ENCODE results near the gene LHCGR. TPM values are rescaled to one million over a fixed set of nuclear protein-coding genes. Genes with fewer than 3 reads are reported as not detected.
"Not testable (repeated sequence)": the region's sequence is repeated elsewhere in the genome, so short reads cannot be mapped to it uniquely, and the experiment has no call there.

LHCGR gene
- total RNA-seq, 1 donor from 2014 or later: 1.7 TPM

- no peak for DNase-seq (ENCODE audit: low spot score)
Observed at GRCh38 chr2:48747319-48747718, 8.2 kb downstream of the LHCGR start.

DNA sequence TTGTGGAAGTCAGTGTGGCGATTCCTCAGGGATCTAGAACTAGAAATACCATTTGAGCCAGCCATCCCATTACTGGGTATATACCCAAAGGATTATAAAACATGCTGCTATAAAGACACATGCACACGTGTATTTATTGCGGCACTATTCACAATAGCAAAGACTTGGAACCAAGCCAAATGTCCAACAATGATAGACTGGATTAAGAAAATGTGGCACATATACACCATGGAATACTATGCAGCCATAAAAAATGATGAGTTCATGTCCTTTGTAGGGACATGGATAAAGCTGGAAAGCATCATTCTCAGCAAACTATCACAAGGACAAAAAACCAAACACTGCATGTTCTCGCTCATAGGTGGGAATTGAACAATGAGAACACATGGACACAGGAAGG is 16.3 kb downstream of the LHCGR start:
- not testable (repeated sequence) for DNase-seq (ENCODE audit: low spot score)

DNA sequence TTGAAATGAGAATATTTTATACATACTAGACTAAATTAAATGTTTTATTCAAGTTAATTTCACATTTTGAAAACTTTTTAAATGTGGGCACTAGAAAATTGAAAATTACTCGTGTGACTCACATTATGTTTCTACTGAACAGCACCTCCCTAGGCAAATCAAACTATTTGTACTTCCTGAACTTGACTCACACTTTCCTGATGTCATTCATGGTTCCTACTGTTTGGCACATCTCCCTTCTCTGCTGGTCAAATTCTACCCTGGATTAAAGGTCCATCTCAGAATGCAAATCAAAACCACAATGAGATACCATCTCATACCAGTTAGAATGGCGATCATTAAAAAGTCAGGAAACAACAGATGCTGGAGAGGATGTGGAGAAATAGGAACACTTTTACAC is 16.7 kb downstream of the LHCGR start:
- DNase-seq (ENCODE audit: low spot score): no peak

DNA sequence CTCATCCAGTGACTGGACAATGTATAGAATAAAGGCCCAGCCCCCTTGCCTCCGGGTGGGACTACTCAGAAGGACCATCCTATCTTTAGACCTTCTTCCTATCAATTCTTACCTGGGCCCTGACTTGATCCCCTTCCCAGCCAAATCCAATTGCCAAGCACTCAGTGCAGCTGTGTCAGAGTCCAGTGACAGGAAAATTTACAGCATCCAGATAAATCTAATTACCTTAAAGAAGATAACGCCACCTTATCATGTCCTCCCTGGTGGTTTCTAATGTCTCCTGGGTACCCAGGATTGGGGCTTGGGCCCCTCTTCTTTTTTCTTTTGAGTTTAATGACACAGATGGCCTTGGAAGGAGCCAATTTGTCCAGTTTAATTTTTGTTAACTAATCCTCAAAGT is 19.3 kb downstream of the LHCGR start:
- no peak for DNase-seq (ENCODE audit: low spot score)

DNA sequence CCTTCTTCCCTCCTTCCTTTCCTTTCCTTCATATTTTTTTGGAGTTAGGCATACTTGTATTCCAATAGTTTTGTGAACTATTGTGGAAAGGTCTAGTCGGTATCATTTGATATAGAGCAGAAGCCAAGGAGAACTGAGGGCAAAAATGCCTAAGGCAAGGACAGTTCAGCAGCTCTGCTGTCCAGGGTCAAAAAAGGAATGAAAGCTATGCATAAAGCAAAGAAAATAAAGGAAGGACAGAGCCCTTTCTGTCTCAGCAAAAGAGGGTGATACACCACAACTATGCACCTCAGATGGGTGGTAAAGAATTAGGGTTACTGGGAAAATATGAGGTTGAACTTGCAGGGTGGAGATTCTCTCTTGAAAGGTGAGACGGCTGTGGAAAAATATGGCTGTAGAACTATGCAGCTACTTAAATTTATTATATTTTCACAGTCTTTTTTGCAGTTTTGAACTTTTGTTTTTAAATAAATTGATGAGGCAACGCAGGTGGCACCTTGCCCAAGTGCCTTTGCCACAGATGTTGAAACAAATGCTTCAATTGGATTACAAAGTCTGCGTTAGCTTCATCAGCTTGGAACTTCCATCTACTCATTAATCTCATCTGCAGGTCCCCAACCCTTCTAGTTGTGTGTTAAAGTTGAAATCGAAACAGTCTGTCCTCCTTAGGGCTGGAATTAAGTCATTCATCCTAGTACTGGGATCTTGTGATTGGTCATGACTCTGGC is 20.8 kb downstream of the LHCGR start:
- no peak for DNase-seq (ENCODE audit: low spot score)

GRCh38 chr2:48733067-48733503 is 22.4 kb downstream of the LHCGR start:
- no peak for DNase-seq (ENCODE audit: low spot score)

DNA sequence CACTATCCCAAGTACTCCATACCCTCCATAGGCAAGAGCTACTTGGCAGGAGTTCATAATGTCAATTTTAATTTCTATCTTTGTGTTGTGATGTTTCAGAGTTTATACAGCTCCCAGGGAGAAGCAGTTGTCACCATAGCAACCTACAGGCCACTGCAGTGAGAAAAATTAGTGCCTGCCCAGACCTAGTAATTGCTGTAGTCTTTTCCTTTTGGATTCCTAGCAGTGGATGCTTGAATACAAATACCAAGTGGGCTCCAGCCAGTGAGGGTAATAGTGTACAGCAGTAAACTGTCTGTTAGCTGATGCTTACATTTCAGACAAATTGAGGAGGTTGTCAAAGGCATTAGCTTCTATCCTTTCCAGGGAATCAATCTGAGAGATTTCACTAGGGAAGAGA is 26.7 kb downstream of the LHCGR start:
- no peak for DNase-seq (ENCODE audit: low spot score)

DNA sequence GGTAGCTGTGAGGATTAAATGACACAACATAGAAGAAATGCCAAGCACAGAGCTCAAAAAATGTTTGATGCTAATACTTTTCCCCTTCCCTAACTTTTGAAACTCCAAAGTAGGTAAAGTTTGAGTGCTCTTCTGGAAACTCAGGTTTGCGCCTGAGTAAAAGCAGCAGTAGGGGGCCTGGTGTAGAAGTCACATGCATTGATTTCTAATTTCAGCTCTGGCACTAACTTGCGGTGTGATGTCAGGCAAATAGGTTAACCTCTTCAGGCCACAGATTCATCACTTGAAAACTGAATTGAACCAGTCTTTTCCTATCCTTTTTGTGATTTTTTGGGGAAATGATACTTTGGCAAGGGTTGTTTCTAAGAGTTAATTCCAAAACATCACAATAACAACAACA is 27.2 kb downstream of the LHCGR start:
- no peak for DNase-seq (ENCODE audit: low spot score)

DNA sequence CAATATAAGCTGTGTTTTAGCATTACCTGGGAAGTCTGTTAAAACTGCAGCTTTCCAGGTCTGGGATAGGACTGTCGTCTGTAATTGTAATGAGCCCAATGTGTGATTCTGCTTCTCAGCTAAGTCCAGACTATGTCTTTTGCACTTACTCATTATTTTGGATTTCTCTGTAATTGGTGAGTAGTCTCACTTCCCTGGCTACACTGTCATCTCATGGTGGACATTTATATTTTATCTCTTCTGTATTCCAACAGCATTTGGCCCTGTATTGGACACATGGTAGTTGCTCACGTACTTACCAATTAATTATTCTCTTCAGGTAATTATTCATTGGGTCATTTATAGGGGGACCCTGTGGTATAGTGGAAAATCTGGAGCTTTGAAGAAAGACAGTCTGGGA is 28.0 kb downstream of the LHCGR start:
- no peak for DNase-seq (ENCODE audit: low spot score)

DNA sequence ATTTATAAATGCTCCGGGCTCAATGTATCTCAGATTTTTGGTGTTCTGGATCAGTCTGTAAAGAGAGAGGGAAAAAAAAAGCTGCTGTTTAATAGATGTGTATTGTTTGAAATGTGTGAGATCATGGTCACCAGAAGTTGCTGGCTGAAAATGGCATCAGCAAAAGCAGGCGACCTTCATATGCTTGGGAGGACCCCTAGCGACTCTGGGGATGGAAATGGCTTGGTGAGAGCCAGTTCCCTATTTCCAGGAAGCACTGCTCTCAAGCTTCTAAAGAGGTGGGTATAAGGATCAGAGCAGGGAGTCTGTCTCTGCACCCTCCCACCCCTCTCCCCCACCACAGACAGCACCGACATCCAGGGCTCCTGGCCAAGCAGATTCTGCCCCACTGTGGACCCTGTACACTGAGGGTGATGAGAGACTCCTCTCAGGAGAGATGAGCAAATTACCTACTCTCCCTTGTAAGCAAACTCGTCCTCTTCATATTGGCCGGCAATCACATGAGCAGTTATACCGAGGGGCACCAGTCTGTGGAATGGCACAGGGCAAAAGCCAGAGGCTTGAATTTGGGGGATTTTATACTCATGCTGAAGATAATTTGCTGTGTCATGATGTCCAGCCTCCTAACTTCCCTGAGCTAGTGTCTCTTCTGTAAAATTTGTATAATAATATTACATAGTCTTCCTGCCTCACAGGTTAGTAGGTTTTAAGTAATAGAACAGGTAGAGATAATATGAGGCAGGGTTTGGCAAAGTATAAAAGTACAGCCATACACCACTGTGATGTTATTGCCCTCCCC is 29.6 kb downstream of the LHCGR start:
- DNase-seq (ENCODE audit: low spot score): no peak

DNA sequence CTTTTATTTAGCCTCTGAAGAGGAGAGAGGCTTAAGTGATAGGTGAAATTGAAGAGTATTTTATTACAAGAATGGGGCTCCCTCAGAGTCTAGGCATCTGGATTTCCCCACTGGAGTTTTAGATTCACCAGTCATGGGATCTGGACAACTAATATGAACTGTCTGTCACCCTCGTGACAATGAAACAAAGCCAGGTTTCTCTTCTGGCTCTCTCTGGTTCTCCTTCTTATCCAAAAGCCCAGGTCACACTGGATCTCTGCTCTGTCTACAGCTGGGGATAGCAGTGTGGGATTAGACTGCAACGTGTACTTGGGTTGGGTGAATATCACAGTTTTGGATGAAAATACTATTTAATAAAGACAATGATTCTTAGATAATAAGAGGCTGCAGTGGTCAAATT is 31.2 kb downstream of the LHCGR start:
- no peak for DNase-seq (ENCODE audit: low spot score)

GRCh38 chr2:48723129-48723528 is 32.4 kb downstream of the LHCGR start:
- no peak for DNase-seq (ENCODE audit: low spot score)

GRCh38 chr2:48722391-48722790 is 33.1 kb downstream of the LHCGR start:
- no peak for DNase-seq (ENCODE audit: low spot score)

DNA sequence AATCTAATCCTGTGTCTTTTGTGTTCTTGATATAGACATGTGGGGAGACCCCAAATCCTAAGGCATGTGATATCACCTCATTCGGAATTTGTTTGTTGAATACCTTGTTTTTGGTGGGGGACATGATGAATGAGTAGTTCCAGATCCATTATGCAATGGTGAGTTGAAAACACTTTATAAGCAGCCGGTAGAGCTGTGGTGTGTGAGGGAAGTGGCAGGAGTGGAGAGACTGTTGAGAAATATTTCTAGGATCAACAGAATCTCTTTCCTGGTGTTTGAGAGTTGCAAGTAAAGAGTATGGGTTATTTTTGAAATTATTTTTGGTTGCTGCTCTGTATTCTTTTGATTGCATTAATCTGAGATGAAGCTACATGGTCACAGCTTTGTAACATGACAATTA is 34.4 kb downstream of the LHCGR start:
- DNase-seq (ENCODE audit: low spot score): no peak

GRCh38 chr2:48719480-48720177 is 35.9 kb downstream of the LHCGR start:
- no peak for DNase-seq (ENCODE audit: low spot score)

DNA sequence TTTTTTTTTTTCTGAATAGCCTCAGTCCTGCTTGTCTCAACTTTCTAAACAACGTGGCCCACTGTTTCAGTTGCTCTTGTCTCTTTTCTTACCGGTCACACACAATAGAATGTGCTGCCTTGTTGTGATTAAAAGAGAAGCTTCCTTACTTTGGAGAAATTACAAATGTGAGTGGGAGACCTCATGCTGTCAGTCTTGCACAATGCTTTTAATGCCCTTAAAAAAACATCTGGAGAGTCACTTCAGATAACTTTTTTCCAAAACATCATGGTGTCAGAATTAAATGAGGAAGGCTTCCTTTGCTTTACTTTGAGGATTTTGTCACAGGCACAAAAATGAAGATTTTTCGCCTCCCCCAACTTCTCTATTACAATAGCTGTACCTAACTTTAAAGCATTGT is 37.7 kb downstream of the LHCGR start:
- DNase-seq (ENCODE audit: low spot score): no peak

GRCh38 chr2:48715956-48716355 is 39.6 kb downstream of the LHCGR start:
- no peak for DNase-seq (ENCODE audit: low spot score)

DNA sequence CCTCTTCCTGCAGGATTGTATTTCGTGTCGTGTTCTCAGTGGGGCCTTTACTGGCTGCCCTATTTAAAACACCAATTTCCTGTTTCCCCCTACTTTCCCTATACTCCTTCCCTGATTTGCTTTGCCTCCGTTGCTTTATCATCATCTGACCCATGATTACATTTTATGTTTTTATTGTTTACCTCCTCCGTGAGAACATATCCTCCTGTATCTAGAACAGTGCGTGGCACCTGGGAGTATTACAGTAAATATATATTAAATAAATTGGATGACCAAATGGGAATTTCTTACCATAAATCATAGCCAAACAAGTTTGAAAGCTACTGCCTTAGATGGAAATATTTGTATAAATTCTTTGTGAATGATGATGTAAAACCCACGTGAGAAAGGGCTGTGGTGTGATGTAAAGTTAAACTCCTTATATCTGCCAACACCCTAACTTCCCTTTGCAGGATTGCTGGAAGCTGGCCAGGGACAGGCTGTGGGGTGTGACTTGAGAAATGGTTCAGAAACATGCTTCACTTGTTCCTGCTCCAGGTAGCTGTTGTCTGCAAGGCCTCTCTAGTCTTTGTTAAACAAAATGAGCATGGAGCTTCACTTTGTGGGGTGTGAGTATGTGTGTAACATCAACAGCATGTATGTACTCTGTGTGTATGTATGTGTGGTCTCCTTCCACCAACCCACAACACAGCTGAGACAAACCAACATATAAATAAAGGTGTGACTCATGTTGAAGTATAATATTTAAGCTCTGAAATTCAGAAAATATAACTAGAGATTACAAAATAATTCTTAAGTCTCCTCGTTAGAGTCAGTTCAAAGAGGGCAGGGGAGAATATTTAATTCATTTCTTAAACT is 40.3 kb downstream of the LHCGR start:
- DNase-seq (ENCODE audit: low spot score): no peak

DNA sequence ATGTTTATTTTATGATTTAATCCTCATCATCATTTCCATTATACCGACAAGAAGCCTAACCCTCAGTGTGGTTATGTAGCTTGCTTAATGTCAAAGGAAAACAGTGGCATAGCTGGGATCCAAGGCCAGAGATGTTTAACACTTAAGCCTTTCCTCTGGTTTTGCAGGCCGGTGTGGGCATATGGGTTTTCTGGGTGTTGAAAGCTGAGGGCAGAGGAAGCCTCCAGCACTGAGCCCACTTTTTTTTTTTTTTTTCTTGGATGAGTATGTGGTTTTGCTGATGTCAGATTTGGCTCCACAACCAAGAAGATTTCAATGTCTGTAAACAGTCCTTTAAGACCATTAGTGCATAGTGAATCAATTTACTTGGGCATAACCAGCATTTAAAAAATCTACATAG is 41.3 kb downstream of the LHCGR start:
- DNase-seq (ENCODE audit: low spot score): no peak

DNA sequence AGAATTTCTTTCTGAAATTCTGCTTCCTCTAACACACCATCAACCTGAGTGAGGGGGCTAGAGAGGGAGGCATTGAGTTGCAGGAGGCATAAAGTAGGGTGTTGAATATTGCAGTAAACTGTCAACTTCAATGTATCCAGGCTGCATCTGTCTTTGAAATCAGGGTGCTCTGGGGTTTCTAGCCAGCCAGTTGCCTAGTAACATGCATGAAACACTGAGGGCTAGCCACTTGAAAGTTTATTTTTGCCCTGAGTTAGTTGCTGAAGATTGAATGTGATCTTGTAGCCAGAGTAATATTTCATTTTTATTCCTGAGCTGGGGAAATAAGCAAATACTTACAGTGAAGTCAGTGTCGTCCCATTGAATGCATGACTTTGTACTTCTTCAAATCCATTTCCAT is 41.9 kb downstream of the LHCGR start:
- no peak for DNase-seq (ENCODE audit: low spot score)

DNA sequence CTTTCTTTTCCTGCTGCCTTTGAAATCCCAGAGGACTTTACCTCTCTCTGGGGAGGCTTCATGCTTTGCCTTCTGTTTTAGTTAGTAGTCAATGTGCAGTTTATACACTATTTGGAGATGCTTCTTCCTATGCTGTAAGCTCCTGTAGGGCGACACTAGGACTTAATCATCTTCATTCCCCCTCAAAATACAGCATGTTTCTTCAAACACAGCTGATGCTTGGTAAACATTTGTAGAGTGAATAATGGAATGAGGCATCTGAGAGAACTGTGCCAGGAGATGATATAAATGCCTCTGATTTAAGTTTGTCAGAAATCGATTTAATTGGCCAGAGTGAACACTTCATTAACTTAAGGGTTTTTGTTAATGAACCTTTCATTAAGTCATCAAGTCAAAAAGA is 43.4 kb downstream of the LHCGR start:
- no peak for DNase-seq (ENCODE audit: low spot score)
